ENCODE data around the gene CEP162. TPM values are rescaled to one million over a fixed set of nuclear protein-coding genes. Genes with fewer than 3 reads are reported as not detected.
"Not testable (repeated sequence)": the region's sequence is repeated elsewhere in the genome, so short reads cannot be mapped to it uniquely, and the experiment has no call there.

The CEP162 gene
- total and polyA plus RNA-seq, 12 donors = 2.1 to 5.6 (median 3.8) TPM

DNA sequence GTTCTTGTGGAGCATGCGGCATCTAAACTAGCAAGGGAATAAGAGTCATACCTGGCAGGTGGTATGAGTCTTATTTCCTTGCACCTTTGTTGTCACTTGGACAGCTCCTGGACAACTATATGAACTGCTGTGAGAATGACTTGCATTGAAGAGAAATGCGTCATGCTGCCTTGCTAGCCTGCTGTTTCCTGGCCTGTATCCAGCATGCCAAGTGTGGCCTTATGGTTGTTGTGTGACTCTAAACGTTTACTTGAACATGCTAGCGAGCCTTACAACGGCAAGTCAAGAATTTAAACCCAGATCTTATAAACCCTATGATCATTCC, 90.4 kb downstream of the CEP162 start:
- Histone ChIP-seq H3K27me3 (no peaks in the 10 kb centered on the region), H3K27ac (no peak overlapping the region), H3K36me3 (peaks cover 0 to 45% (median 6%) of the 10 kb centered on the region in 9 donors), H3K9me3 (peaks cover 0 to 6% (median 0%) of the 10 kb centered on the region in 11 donors), H3K4me1 (peaks cover 0 to 11% (median 0%) of the 10 kb centered on the region in 9 donors), H3K4me3 (no peak overlapping the region)
- DNase-seq (no peak), ATAC-seq (no peak)
- intact Hi-C loops (cut with DNase I) = no loop called here
- TF ChIP-seq, protein P1, sequence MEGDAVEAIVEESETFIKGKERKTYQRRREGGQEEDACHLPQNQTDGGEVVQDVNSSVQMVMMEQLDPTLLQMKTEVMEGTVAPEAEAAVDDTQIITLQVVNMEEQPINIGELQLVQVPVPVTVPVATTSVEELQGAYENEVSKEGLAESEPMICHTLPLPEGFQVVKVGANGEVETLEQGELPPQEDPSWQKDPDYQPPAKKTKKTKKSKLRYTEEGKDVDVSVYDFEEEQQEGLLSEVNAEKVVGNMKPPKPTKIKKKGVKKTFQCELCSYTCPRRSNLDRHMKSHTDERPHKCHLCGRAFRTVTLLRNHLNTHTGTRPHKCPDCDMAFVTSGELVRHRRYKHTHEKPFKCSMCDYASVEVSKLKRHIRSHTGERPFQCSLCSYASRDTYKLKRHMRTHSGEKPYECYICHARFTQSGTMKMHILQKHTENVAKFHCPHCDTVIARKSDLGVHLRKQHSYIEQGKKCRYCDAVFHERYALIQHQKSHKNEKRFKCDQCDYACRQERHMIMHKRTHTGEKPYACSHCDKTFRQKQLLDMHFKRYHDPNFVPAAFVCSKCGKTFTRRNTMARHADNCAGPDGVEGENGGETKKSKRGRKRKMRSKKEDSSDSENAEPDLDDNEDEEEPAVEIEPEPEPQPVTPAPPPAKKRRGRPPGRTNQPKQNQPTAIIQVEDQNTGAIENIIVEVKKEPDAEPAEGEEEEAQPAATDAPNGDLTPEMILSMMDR (IDR thresholded peaks at IDR 0.05) = no peak
- 74 to 88% methylated on average over 5 of the region's 5 CpGs for WGBS, 2 donors

DNA sequence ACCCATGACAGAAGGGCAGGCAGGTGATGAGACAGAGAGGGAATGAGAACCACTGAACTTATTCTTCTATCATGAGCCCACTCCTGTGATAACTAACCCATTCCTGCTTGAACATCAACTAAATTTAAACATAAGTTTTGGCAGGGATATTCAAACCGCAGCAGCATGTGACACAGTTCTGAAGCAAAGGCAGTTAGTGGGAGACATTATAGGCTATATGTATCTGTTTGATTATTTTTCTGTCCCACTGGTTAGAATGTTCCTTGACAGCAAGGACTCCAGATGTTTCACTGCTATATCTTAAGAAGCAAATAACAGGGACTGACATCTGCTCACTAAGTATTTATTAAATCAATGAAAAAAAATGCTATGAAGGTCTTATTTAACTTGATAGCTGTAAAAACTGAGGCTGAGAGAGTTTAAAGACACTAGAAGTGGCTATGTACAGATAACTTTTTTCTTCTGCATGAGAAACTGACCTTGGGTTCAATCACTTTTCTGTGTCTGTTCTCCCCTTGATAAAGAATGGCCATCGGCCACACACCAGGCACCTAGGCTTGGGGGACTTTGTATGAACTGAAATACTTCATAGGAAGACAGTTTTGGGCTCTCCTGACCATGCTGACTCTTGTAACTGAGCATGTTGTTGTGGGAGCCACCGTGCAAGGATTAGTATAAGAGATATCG, 90.9 kb downstream of the CEP162 start:
- ATAC-seq = no peak
- intact Hi-C loops (cut with DNase I) = no loop called here
- Histone ChIP-seq H3K36me3 (peaks cover 0 to 45% (median 6%) of the 10 kb centered on the region in 9 donors), H3K27ac (no peak overlapping the region), H3K9me3 (peaks cover 0 to 6% (median 0%) of the 10 kb centered on the region in 11 donors), H3K4me3 (no peak overlapping the region), H3K27me3 (no peaks in the 10 kb centered on the region), H3K4me1 (peaks cover 0 to 11% (median 0%) of the 10 kb centered on the region in 9 donors)
- TF ChIP-seq, protein P1 (IDR thresholded peaks at IDR 0.05) = no peak
- 87 to 94% methylated on average over 4 of the region's 4 CpGs for WGBS, 2 donors
- no peak for DNase-seq

- Histone ChIP-seq H3K9me3 (peaks cover 0 to 6% (median 0%) of the 10 kb centered on the region in 11 donors), H3K4me3 (no peak overlapping the region), H3K36me3 (peaks cover 0 to 41% (median 5%) of the 10 kb centered on the region in 9 donors), H3K27me3 (no peaks in the 10 kb centered on the region), H3K27ac (no peak overlapping the region), H3K4me1 (peaks cover 0 to 11% (median 0%) of the 10 kb centered on the region in 9 donors)
- intact Hi-C loops (cut with DNase I) = no loop called here
- DNase-seq = no peak
- TF ChIP-seq, protein P1 (IDR thresholded peaks at IDR 0.05) = no peak
- WGBS, 2 donors = 95 to 97% methylated on average over 5 of the region's 5 CpGs
- no peak for ATAC-seq
Observed at GRCh38 chr6:84135291-84135690, 92.2 kb downstream of the CEP162 start.

- H3K9me3 ChIP-seq; intact Hi-C loops (cut with DNase I); H3K4me1 ChIP-seq; ATAC-seq; H3K27me3 ChIP-seq; DNase-seq; H3K27ac ChIP-seq; H3K4me3 ChIP-seq: not testable (repeated sequence)
- WGBS, 2 donors = 93 to 98% methylated on average over 9 of the region's 9 CpGs
- peaks cover 0 to 26% (median 0%) of the 10 kb centered on the region in 9 donors for H3K36me3 ChIP-seq
Observed at GRCh38 chr6:84133385-84133784, 94.1 kb downstream of the CEP162 start.

DNA sequence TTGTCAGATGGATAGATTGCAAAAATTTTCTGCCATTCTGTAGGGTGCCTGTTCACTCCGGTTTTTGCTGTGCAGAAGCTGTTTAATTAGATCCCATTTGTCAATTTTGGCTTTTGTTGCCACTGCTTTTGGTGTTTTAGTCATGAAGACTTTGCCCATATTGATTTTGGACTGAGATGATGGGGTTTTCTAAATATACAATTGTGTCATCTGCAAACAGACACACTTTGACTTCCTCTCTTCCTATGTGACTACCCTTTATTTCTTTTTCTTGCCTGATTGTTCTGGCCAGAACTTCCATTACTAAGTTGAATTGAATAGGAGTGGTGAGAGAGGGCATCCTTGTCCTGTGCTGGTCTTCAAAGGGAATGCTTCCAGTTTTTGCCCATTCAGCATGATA, 97.9 kb downstream of the CEP162 start:
- ATAC-seq; H3K27me3 ChIP-seq; DNase-seq; H3K9me3 ChIP-seq; intact Hi-C loops (cut with DNase I); H3K4me1 ChIP-seq; H3K27ac ChIP-seq; H3K4me3 ChIP-seq: not testable (repeated sequence)
- 97% methylated on average over 1 of the region's 1 CpG for WGBS, 2 donors
- H3K36me3 ChIP-seq = peaks cover 0 to 36% (median 16%) of the 10 kb centered on the region in 9 donors

Measured in heart right ventricle (tissue), 16 donors.